ENCODE results near the gene C8G. TPM values are rescaled to one million over a fixed set of nuclear protein-coding genes. Genes with fewer than 3 reads are reported as not detected.

The C8G gene
- total and polyA plus RNA-seq, 2 of the 8 experiments (the other 6 are each of a cell fraction or from before 2014, with no cell fraction given), result 0.62 to 0.80 TPM

GRCh38 chr9:136963751-136964150, 18.7 kb downstream of the C8G start (continued):
- TF ChIP-seq CHD7 (IDR thresholded peaks at IDR 0.05; ENCODE audit: insufficient replicate concordance, low read length) (no peak), EGR1 (IDR thresholded peaks at IDR 0.05; ENCODE audit: borderline replicate concordance, low read depth, low read length) (no peak), JUND (IDR thresholded peaks at IDR 0.05; ENCODE audit: low read length) (no peak), POLR2AphosphoS5 (IDR thresholded peaks at IDR 0.05; ENCODE audit: low read depth, low read length) (no peak), KDM1A (IDR thresholded peaks at IDR 0.05; ENCODE audit: borderline replicate concordance, low read length) (no peak), TEAD4 (IDR thresholded peaks at IDR 0.05; ENCODE audit: low read depth, low read length) (no peak), TAF1 (IDR thresholded peaks at IDR 0.05; ENCODE audit: low read depth, low read length) (no peak), POU5F1 (IDR thresholded peaks at IDR 0.05; ENCODE audit: low read depth, low read length) (no peak)
